ENCODE data around the gene CTNNA2. TPM values are rescaled to one million over a fixed set of nuclear protein-coding genes. Genes with fewer than 3 reads are reported as not detected.

Gene CTNNA2
- total RNA-seq, 1 donor from 2014 or later, result 182 TPM

GRCh38 chr2:80490964-80491363, 978.1 kb downstream of the CTNNA2 start:
- no peak for DNase-seq (ENCODE audit: low spot score in 2 of 2)
- no peak for FAIRE-seq

DNA sequence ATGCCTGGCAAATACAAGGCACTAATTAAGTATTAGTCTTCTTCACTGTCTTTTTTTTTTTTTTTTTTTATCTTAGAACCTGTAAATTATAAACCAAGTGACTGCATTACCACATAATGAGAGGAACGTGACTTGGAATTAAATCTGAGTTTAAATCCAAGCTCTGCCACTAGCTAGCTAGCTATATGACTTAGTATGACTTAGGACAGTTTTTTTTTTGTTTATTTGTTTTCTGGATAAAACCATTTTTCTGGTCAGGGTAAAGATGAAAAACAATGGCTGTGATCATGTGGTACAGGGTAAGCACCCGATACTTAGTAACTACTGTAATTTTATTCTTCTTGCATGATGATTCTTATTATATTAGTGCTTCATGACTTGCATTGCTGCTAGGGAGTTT, 983.5 kb downstream of the CTNNA2 start:
- DNase-seq (ENCODE audit: low spot score in 2 of 2) (no peak), FAIRE-seq (no peak)

- DNase-seq (ENCODE audit: low spot score in 2 of 2), result no peak
- FAIRE-seq, result no peak
Measured at GRCh38 chr2:80496775-80497174, 983.9 kb downstream of the CTNNA2 start.

DNA sequence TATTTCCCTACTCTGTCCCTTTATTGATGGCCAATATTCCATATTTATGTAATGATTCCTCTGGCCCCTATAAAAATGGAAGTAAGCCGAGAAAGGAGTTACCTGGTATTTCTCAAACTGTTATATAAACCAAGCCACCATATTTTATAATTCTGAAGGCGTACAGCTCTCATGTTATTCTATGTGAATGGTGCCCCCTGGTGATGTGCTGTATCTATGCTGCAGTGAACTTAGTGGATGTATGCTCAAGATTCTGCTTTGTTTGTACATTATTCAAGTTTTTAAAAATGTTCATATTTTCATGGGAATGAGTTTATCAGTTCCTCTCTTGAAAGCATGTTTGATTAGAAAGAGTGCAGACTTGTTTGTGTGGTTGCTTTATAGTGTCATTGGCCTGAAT, 986.2 kb downstream of the CTNNA2 start:
- FAIRE-seq, result peak; percentile 88
- DNase-seq (ENCODE audit: low spot score in 2 of 2), result peak in 1 of 2 donors; percentile 4

DNA sequence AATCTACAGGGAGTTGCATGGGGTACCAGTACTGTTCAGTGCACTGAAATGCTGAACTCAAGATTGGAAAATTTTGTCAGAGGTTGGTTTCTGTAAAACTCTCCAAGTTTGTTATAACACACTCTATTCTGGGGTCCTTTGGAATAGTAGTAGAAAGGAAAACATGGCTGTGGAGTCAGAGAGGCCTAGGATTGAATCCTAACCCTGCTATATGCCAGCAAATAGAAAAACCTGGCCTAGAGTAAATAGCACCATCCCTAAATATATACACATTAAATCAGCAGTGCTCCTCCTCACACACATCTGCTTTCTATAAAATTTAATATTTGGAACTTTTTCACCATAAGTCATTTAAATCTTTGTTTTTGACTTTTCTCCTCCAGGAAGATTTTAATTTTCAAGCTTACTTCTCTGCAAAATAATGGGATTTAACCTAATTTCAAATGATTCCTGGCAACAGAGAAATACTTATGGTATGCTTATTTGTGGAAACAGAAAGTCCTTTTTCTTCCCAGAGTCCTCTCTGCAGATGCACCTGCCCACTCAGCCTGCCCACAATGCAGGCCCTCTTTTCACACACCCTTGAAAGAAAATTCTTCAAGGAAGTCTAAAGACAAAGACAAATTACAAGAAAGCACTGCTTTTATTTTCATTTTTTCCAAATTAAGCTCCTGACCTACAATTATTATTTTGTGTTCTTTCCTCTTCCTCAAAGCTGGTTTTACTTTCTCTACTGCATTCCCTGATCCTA, 989.2 kb downstream of the CTNNA2 start:
- DNase-seq (ENCODE audit: low spot score in 2 of 2), result no peak
- no peak for FAIRE-seq

DNA sequence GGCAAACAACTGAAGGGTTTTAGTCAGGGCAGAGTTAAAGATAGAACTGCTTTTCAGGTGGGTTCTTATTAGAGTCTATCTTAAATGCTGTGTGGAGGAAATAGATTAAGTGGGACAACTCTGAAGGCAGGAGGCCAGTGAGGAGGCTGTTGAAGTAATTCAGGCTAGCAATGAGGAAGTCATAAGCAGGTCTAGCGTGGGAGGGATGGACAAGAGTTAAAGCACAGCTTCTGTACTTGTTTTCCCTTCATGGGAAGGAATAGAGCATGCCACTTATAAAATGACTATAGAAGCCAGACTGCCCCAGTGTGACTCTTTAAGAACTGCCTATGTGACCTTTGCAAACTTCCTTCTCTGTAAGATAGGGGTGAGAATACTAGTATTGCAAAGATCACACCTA, 993.7 kb downstream of the CTNNA2 start:
- DNase-seq (ENCODE audit: low spot score in 2 of 2), result no peak
- no peak for FAIRE-seq

DNA sequence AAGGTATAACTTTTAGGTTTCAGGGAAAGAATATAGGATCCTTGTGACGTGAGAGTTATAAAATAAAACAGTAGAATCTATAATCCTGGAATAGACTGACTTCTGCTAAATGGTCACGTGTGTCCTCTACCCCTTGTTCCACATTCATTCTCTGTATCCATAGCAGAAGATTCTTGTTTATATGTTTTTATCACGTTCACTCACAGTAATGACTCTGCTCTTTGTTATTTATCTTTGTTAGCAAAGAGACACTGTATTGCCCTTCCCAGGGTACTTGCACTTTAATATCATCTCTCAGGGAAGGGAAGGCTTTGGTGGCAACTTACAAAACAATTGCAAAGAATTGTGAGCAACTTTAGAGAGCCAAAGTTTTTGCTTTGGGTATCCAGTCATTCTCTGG, 997.9 kb downstream of the CTNNA2 start:
- DNase-seq (ENCODE audit: low spot score in 2 of 2) (no peak), FAIRE-seq (no peak)

DNA sequence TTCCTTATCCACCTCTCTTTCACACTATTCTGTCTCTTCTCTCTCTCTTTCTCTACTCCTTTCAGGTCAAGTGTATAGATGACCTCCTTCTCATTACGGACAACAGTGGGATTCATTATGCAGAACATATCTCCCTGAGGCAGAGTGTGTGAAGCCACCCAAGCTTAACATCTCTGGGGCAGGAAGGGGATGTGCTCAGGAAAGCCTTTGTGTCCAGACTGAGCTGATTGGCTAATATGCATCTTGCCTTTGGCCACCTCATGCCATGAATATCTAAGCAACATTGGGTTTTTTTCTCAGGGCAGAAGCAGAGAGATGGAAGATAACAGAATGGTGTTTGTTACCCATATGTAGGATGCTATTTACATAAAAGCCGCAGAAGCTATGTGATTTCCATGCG, 1003.1 kb downstream of the CTNNA2 start:
- FAIRE-seq (no peak), DNase-seq (ENCODE audit: low spot score in 2 of 2) (no peak)

DNA sequence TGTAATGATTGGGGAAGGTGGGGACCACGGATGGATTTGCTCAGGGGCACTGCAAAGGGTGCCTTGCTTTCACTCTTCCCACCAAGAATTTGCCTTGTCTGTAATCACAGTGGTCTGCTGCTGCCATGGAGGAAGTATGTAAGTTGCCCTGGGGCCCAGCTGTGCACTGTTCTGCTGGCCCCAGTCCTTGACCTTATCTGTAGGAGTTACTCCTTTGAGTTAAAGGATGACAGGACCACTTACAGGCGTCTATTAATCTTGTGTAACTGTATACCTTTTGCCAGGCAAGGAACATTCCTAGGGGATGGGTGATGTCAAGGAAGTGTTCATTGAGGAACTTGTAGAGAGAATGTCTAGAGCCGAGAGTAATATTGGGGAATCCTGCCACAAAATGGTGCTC, 1004.5 kb downstream of the CTNNA2 start:
- DNase-seq (ENCODE audit: low spot score in 2 of 2), result no peak
- no peak for FAIRE-seq

DNA sequence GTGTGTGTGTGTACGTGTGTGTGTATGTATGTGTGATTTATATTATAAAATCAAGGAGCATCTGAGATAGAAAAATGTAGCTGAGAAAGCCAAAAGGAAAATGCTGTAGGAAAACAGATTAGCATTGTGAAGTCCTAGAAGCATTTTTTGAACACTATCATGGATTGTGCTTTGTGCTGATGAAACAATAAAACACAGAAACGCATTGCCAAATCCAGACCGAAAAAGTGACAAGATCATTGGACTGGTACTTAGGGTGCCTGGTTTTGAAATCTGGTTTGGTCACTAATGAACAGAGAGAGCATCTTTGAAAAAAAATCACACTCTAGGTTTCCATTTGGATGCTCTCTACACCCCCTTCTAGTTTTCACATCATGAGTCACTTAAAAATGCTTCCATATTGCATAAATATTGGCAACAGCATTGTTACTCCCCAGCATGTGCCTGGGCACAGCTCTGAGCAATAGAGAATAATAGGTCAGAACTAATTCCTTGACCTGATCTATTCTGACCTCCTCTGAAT, 1006.3 kb downstream of the CTNNA2 start:
- no peak for FAIRE-seq
- no peak for DNase-seq (ENCODE audit: low spot score in 2 of 2)

GRCh38 chr2:80519699-80520291, 1006.9 kb downstream of the CTNNA2 start:
- no peak for DNase-seq (ENCODE audit: low spot score in 2 of 2)
- FAIRE-seq, result no peak

- no peak for DNase-seq (ENCODE audit: low spot score in 2 of 2)
- no peak for FAIRE-seq
Measured at GRCh38 chr2:80525152-80525551, 1012.3 kb downstream of the CTNNA2 start.

DNA sequence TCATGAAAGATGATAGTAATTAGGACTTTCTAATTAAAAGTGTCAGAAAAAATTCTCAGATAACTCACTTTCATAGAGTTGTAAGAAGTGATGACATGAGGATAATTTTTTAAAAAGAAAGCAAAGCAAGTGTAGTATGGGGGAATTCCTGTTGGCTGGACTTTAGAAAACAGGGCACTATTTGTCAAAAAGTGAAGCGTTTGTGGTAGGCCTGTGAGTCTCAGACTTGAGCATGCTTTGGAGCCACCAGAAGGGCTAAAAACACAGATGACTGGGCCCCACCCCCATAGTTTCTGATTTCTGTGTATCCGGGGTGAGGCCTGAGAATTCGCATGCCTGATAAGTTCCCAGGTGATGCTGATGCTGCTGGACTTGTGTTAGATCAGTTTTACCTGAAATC, 1014.3 kb downstream of the CTNNA2 start:
- DNase-seq (ENCODE audit: low spot score in 2 of 2), result no peak
- FAIRE-seq, result no peak

GRCh38 chr2:80529466-80530165, 1016.8 kb downstream of the CTNNA2 start:
- FAIRE-seq, result no peak
- no peak for DNase-seq (ENCODE audit: low spot score in 2 of 2)

GRCh38 chr2:80530442-80531064, 1017.7 kb downstream of the CTNNA2 start:
- FAIRE-seq, result no peak
- no peak for DNase-seq (ENCODE audit: low spot score in 2 of 2)

DNA sequence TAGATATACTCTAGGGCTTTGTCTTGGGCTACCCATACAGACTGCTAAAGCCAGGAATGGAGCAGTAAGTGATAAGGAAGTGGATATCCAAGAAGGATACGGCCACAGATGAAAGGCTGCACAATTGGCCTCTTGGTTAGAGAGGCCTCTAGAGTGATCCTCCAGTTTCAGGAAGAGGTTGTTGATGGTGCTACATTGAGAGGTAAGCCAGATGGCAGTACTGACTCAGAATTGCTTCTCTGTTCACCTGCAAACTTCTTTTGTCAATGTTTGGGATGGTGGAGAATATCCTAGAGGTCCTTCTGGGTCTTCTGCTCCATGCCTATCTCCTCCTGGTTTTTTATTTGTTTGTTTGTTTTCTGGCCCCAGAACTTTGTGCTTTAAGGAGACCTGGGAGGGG, 1018.5 kb downstream of the CTNNA2 start:
- no peak for DNase-seq (ENCODE audit: low spot score in 2 of 2)
- no peak for FAIRE-seq

DNA sequence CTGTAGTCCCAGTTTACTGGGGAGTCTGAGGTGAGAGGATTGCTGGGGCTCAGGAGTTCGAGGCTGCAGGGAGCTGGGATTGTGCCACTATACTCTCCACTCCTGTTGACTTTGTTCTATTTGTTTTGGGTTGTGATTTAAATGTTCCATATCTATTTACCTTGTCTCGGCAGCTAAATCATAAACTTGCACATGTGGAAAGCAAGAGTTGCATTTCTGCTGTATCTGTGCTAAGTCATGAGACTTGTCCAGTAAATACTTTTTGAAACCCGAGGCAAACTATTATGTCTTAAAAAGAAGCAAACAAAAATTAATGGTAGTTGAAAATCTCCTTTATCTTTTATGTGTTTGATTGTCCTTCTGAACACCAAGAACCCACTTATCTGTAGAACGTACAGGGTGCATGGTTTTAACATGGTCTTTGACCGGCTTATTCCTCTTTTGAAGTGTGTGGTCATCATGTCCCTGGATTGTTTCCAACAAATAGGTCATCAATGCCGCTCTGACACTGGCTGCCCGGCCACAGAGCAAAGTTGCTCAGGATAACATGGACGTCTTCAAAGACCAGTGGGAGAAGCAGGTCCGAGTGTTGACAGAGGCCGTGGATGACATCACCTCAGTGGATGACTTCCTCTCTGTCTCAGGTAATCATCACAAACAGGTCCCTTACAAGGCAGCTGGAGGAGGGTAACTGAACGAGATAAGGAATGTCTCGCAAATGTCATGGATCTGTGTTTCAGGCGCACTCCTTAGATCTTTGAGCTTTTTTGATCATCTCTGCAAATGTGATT, 1032.8 kb downstream of the CTNNA2 start:
- FAIRE-seq, result no peak
- no peak for DNase-seq (ENCODE audit: low spot score in 2 of 2)

- FAIRE-seq, result no peak
Measured at GRCh38 chr2:80546766-80547165, 1033.9 kb downstream of the CTNNA2 start.

DNA sequence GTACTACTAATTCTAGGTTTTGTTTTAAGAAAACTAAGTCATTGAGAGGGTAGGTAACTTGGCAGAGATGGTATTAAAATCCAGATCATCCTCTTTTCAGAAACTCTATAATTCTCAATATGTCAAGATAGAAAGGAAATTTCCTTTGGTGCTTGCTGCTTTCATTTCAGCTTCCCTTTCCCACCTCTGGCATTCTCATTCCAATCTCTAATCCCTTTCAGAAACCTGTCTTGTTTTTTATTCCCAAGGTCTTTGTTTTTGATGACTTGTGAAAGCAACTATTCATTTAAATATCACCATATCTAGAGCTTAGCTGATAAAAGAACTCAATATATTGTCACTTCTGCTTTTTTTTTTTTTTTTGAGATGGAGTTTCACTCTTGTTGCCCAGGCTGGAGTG, 1034.5 kb downstream of the CTNNA2 start:
- DNase-seq (ENCODE audit: low spot score in 2 of 2) (no peak), FAIRE-seq (no peak)

More at GRCh38 chr2:80546766-80547165, 1033.9 kb downstream of the CTNNA2 start:
- no peak for DNase-seq (ENCODE audit: low spot score in 2 of 2)

GRCh38 chr2:80548469-80548868, 1035.6 kb downstream of the CTNNA2 start:
- DNase-seq (ENCODE audit: low spot score in 2 of 2) (no peak), FAIRE-seq (no peak)

Measured in frontal cortex (tissue), 4 donors.